DND-41 (cell line): ENCODE measurements around the gene TACC3.

Experiments
- EZH2 ChIP-seq: IDR thresholded peaks from 3 replicates; pipeline ENCODE4 v1.6.1; 2012; ENCODE audit warnings: borderline replicate concordance, low read depth, mild to moderate bottlenecking, moderate library complexity, low read length, inconsistent platforms; ENCODE audit not compliant: severe bottlenecking
- TF ChIP-seq, protein P1 (sequence below): IDR thresholded peaks from 2 replicates; pipeline ENCODE4 v1.5.1; 2012; ENCODE audit warnings: borderline replicate concordance, low read length, moderate library complexity, mild to moderate bottlenecking; ENCODE audit not compliant: poor library complexity, severe bottlenecking; ENCODE audit errors: extremely low read depth

DNA sequence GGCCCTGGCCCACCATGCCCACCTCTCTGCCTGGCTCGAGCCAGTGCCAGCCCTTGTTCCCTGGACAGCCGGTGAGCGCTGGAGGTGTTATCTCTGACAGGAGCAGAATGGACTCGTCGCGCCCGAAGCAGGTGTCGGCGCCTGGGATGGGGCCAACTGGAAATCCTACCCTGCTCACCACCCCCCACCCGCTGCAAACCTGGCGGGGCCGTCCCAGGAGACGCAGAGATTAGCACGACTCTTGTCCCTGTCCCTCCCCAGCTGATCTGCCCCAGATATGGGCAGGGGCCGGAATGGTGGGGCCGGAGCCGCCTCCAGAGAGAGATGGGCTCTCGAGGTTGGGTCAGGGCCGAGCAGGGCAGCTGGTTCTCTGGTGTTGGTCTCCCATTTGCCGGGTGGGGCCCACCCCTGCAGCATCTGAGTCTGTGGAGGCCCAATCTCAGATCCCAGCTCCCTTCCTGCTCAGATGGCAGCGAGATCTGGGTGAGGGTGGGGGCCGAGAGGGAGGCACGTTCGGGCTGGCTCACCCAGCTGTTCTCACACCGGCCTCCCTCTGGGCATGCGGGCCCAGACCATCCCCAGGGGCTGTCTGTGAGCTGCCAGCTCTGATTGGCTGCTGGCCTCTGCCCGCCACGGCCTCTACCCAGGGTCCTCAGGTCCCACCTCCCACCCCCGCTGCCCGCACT is 51.7 kb downstream of the TACC3 start:
- TF ChIP-seq, protein P1, sequence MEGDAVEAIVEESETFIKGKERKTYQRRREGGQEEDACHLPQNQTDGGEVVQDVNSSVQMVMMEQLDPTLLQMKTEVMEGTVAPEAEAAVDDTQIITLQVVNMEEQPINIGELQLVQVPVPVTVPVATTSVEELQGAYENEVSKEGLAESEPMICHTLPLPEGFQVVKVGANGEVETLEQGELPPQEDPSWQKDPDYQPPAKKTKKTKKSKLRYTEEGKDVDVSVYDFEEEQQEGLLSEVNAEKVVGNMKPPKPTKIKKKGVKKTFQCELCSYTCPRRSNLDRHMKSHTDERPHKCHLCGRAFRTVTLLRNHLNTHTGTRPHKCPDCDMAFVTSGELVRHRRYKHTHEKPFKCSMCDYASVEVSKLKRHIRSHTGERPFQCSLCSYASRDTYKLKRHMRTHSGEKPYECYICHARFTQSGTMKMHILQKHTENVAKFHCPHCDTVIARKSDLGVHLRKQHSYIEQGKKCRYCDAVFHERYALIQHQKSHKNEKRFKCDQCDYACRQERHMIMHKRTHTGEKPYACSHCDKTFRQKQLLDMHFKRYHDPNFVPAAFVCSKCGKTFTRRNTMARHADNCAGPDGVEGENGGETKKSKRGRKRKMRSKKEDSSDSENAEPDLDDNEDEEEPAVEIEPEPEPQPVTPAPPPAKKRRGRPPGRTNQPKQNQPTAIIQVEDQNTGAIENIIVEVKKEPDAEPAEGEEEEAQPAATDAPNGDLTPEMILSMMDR: no peak
- no peak for TF ChIP-seq EZH2
